GM18867 (cell line): ENCODE measurements around the gene TUB.

Source experiments
- ATAC-seq: cut with Tn5 transposase; IDR thresholded peaks from one replicate; pipeline ENCODE4 v1.9.1; 2021; ENCODE audit warnings: mild to moderate bottlenecking, moderate library complexity; ENCODE audit not compliant: unreplicated experiment

Gene TUB

DNA sequence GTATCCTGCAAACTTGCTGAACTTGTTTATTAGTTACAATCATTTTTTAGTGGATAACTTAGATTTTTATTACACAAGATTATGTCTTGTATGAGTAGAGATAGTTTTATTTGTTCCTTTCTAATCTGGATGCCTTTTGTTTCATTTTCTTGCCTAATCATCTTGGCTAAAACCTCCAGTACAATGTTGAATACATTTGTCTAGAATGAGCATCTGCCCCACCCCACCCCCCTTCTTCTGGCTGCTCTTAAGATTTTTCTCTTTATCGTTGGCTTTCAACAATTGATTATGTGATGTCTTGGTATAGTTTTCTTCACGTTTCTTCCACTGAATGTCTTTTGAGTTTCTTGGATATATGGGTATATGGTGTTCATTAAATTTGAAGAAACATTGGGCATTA, 37.3 kb upstream of the TUB start:
- no peak for ATAC-seq

GRCh38 chr11:8045839-8046238, 35.2 kb upstream of the TUB start:
- no peak for ATAC-seq

DNA sequence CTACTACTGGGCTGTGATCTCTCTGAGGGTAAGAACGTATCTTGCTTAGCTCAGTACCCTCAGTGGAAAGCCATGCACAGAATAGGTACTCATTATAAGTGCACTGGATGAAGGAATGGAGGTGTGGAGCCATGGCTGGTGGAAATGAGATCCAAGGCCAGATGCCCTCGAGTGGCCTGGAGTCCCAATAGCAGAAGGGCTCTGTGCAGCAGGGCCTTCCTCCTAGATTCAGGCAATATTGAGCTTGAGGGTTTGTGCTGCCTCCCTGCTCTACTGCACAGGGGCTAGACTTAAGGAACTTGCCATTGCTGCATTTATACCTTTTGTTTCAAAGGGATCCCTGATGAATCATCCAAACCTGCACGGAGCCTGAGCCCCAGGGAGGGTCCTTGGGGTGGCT, 33.6 kb upstream of the TUB start:
- ATAC-seq = no peak

DNA sequence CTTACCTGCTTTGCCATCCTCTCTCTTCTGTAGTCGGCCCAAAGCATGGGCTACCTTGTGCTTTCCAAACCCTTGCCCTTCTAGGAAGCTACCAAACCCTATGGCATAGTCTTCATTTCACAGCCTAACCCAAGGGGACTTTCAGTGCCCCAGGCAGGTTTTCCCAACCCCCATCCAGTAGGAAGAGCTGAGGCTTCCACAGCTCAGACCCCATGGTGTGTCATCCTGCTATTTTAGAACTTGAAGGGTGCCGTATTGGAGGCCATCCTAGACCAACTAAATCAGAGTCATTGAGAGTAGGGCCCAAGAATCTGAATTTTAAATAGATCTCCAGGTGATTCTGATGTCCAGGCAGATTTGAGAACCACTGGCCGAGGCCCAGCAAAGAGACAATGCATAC, 31.9 kb upstream of the TUB start:
- ATAC-seq = no peak

GRCh38 chr11:8055091-8055835, 25.7 kb upstream of the TUB start:
- ATAC-seq = no peak

- ATAC-seq = no peak
Observed at GRCh38 chr11:8055836-8056526, 25.0 kb upstream of the TUB start.

GRCh38 chr11:8056810-8057463, 24.1 kb upstream of the TUB start:
- no peak for ATAC-seq

DNA sequence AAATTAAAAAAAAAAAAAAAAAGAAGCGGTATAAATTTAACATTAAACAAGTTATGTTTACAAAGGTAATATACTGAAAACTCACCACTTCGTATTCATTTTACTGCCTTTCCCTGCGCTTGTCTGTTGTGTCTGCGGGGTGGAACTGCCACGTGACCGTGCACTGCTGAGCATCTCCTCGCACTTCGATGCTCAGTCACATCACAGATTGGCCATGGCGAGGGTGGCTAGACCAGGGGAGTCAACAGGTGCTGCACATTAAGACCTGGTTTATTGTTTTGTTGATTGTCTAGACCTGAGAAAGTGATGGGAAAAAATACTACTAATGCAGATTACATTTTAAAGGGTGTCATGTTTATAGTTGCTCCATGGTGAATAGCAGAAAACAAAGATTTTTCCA, 22.8 kb upstream of the TUB start:
- ATAC-seq = no peak

DNA sequence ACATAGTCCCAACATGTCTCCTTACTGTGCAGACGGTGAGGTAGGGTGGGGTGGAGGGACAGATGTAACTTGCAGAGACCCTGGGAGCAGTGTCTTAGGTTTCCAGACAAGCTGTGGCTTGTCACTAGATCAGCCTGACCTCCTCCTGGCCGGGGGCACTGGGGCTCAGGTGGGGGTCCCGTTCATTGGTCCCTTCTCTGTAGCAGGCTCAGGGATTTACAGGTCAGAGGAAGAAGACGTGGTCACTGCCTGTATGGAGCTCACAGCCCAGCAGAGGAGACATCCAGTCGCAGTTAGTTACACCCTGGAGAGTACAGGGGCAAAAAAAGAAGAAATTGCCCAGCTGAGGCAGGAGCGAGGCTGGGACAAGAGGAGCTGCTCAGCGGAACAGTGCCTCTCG, 22.0 kb upstream of the TUB start:
- no peak for ATAC-seq

- ATAC-seq = no peak
Observed at GRCh38 chr11:8059571-8060011, 21.4 kb upstream of the TUB start.

- no peak for ATAC-seq
Observed at GRCh38 chr11:8060146-8060719, 20.8 kb upstream of the TUB start.

DNA sequence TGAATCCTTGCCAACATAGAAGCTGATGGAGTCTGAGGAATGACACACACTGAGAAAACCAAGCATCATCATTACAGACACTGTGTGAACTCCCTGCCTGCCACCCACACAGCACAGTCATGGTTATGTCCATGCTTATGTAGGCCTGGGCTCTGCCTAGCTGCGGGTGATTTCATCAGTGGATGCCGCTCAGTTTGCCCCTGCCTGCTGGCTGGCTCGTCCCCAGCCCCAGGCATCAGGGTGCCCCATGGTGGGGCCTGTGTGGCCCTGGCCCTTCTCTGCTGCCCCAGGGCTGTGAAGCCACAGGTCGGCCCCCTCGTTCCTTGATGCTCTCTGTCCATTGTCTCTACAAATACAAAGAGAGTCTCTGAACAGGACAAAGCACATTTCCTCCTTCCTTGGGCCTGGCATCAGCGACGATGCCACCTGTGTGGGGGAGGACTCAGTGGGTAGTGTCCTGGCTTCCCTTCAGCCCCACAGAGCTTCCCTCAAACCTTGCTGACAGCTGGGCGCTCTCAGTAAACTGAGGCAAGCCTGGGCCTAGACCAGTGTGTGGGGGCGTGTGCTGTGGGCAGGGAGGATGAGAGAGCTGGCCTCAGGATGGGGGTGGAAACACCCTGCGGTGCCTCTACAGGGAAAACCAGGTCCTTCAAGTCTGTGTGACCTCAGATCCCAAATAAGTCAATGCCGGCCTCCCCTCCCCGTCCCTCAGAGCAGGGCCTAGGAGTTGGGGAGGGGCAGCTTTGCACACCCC, 20.0 kb upstream of the TUB start:
- no peak for ATAC-seq

- no peak for ATAC-seq
Observed at GRCh38 chr11:8061555-8062428, 19.2 kb upstream of the TUB start.

DNA sequence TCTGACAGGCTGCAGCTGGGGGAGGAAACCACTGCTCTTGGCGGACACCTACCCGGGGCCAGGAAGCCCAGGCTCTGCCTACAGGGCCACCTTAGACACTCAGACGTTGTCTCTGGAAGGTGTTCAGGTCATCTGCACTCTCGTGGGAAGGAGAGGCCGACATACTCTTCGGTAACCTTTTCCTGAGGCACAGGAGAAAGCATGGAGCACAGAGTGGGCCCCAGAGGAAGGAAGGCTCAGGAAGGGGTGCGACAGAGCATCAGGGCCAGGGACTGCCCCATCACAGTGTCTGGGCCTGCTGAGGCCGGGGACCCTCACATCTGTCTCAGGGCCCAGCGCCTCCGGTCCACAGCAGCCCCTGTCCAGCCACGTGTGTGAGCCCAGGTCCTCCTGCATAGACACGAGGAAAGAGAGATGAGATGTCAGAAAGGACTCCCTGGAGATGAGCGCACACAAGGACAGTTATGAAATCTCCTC, 18.2 kb upstream of the TUB start:
- no peak for ATAC-seq

GRCh38 chr11:8063324-8063723, 17.7 kb upstream of the TUB start:
- ATAC-seq = no peak

- no peak for ATAC-seq
Observed at GRCh38 chr11:8065031-8065430, 16.0 kb upstream of the TUB start.

DNA sequence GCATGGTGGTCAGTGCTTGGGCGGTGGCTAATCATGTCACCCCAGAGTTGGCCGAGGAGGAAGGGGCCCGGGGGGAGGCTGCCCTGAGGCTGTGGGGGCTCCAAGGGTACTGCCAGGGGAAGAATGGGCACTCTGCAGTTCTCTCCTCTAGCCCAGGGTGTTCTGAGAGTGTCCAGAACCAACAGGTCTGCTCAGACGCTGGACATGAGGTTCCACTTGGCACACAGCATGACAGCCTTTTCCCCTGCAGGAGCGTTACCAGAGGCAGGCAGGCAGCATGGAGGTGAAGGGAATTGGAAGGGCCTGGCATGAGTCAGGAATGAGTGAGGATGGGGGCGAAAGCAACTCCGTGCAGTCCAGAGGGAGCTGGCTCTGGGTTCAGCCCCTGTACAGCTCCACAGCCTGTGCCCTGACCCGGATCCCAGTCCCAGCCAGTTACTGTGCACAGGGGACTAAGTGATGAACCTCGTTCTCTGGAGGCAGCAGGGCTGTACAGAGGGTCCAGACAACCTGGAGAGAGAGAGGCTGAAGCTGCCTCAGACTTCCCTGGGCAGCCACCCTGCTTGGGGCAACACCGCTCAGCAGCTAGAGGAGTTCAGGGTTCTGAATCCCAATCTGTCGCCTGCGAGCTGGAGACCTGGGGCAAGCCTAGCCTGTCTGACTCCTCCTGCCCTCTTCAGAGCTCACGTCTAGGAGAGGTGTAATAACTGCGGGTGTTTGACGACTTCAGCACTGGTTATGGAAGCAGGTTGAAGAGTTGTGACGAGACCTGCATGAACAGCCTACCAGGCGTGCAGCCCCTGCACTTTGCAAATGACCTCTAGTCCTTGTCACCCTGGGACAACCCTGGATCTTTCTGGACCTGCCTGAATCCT, 14.7 kb upstream of the TUB start:
- ATAC-seq = no peak

DNA sequence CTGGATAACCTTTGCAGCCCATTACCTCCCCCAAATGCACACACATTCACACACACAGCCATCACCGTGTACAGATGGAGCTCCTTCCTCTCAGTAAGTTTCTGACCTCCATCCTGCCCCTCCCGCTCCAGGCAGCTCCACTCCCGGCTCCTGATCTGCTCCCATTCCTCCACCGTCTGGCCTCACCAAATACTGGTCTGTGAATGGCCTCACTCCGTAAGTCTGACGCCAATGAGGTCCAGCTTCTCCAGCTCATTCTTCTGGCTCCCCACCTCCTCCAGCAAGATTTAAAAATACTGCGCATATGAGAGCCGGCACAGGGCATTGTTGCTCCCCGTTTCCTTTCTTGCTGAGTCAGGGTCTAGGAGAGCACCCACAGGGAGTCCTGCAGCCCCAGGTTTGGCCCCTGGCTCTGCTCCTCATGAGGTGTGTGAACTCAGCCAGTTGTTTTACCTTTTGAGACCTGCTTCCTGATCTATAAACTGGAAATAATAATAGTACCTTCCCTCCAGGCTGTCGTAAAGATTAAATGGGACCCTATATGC, 14.0 kb upstream of the TUB start:
- ATAC-seq = no peak

DNA sequence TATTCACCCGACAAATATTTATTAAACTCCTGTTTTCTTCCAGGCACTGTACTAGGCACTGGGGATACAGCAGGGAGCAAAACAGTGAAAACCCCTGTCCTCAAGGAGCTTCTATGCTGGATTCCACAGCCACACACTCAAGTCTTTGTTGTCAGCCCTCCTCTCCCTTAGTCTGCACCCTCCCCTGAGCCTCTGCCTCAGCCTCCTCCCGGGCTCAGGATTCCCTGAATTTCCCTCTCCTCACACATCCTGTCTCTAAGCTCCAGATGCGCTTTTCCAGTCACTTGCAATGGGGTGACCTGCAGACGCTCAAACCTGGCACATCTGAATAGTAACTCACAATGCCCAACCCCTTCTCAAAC, 13.5 kb upstream of the TUB start:
- ATAC-seq = no peak
